HepG2 (cell line): ENCODE results near the gene ZCCHC7. TPM values are rescaled to one million over a fixed set of nuclear protein-coding genes. Genes with fewer than 3 reads are reported as not detected.

Experiments
- ATAC-seq: fragments of 200-7000 bp; cut with Tn5 transposase; 3 replicates; pipeline ENCODE4 v1.9.1; 2020; ENCODE audit warnings: mild to moderate bottlenecking, moderate library complexity
- BruUV-seq: library from RNA; stranded (reverse); fragments of 400-500 nt; replicated peaks from 2 replicates; lab custom pipeline; 2021; lab: Mats Ljungman, UMichigan
- CTCF ChIA-PET: fragments of 300-600 bp; formaldehyde crosslinking; extraction: SDS; loops from one replicate; lab custom pipeline; 2021; ENCODE audit warnings: low total read pairs, inconsistent platforms, low intra/inter-chr PET ratio; lab: Yijun Ruan, JAX
- POLR2A ChIA-PET: fragments of 350-600 bp; sonication (Branson Sonifier 250); formaldehyde crosslinking; loops from one replicate; lab custom pipeline; 2020; ENCODE audit warnings: antibody characterized with exemption, inconsistent platforms; lab: Yijun Ruan, JAX
- DNase-seq: peaks from one replicate; pipeline ENCODE4 v3.0.0-alpha.2; 2015; ENCODE audit warnings: low spot score
- FAIRE-seq: peaks from 3 replicates; lab custom pipeline; 2011; peaks lifted over from hg19 to GRCh38; lab: Jason Lieb, UNC
- H2AFZ ChIP-seq: one replicate; pipeline ENCODE4 v1.6.1; 2011; ENCODE audit warnings: low read length, inconsistent platforms
- H3K27ac ChIP-seq: fragments of 300-600 bp; 3 replicates; pipeline ENCODE4 v1.8.0; 2011; ENCODE audit warnings: mixed run types, mild to moderate bottlenecking, mixed read lengths, low read length, inconsistent platforms; ENCODE audit not compliant: insufficient read depth; ENCODE audit errors: extremely low read length
- H3K27me3 ChIP-seq, 2 experiments: fragments of 200-600 bp in 1 of 2; 2 replicates in 1 of 2; 3 replicates in 1 of 2; pipeline versions ENCODE4 v1.6.0 to v1.8.0; 2011; ENCODE audit warnings: low read length in 2 of 2, mild to moderate bottlenecking in 2 of 2, moderate library complexity in 2 of 2, inconsistent platforms in 1 of 2; ENCODE audit not compliant: insufficient read depth in 2 of 2, control insufficient read depth in 1 of 2
- H3K36me3 ChIP-seq, 2 experiments: fragments of 200-600 bp in 1 of 2; replicated peaks in 1 of 2; 2 replicates in 1 of 2; 3 replicates in 1 of 2; pipeline versions ENCODE4 v1.5.1 to v1.8.0; 2011; ENCODE audit warnings: low read length in 2 of 2, inconsistent platforms in 1 of 2; ENCODE audit not compliant: insufficient read depth in 2 of 2, control insufficient read depth in 1 of 2
- H3K4me1 ChIP-seq: 2 replicates; pipeline ENCODE4 v1.5.1; 2012; ENCODE audit warnings: low read length, inconsistent platforms; ENCODE audit not compliant: insufficient read depth
- H3K4me2 ChIP-seq: 2 replicates; pipeline ENCODE4 v1.6.0; 2011; ENCODE audit warnings: low read depth, low read length, inconsistent platforms
- H3K4me3 ChIP-seq, 3 experiments: fragments of 200-600 bp in 1 of 3; sonication (generic), shearing (Covaris generic) in 1 of 3; replicated peaks in 1 of 3; 2 replicates each; pipeline ENCODE4 v1.5.1; 2011 to 2016; ENCODE audit warnings: low read length in 3 of 3, inconsistent platforms in 2 of 3, low read depth in 2 of 3, mild to moderate bottlenecking in 2 of 3, control low read depth in 1 of 3, mixed read lengths in 1 of 3; ENCODE audit not compliant: insufficient read depth in 1 of 3
- H3K79me2 ChIP-seq: one replicate; pipeline ENCODE4 v1.6.1; 2011; ENCODE audit warnings: low read length, inconsistent platforms; ENCODE audit not compliant: insufficient read depth
- H3K9ac ChIP-seq: 2 replicates; pipeline ENCODE4 v1.6.0; 2011; ENCODE audit warnings: mild to moderate bottlenecking, low read depth, low read length, inconsistent platforms; ENCODE audit not compliant: insufficient read depth
- H3K9me3 ChIP-seq: 2 replicates; pipeline ENCODE4 v1.5.1; 2012; ENCODE audit warnings: mild to moderate bottlenecking, low read length
- H4K20me1 ChIP-seq: 2 replicates; pipeline ENCODE4 v1.6.0; 2011; ENCODE audit warnings: inconsistent platforms, mild to moderate bottlenecking, low read length, moderate library complexity; ENCODE audit not compliant: insufficient read depth
- BHLHE40 ChIP-seq: IDR thresholded peaks from 2 replicates; pipeline ENCODE4 v1.6.1; 2011; ENCODE audit warnings: low read length, improper control_type of control experiment
- CBX2 ChIP-seq, 2 experiments: fragments of 200-600 bp in 1 of 2; sonication (generic); formaldehyde crosslinking in 1 of 2; IDR thresholded peaks; 2 replicates each; pipeline versions ENCODE4 v1.7.0 to v1.8.1; 2018 to 2022; ENCODE audit warnings: low read depth in 2 of 2, low read length in 1 of 2, mild to moderate bottlenecking in 1 of 2, missing genetic modification reagents in 1 of 2
- DDIT3 ChIP-seq: sonication (generic); formaldehyde crosslinking; IDR thresholded peaks from 2 replicates; pipeline ENCODE4 v1.4.0; 2020; ENCODE audit warnings: mild to moderate bottlenecking, missing genetic modification reagents
- FOXA3 ChIP-seq: IDR thresholded peaks from 2 replicates; pipeline ENCODE4 v1.6.1; 2016; ENCODE audit warnings: missing genetic modification reagents, missing compliant biosample characterization
- NFAT5 ChIP-seq: sonication (generic); formaldehyde crosslinking; IDR thresholded peaks from 2 replicates; pipeline ENCODE4 v1.4.0; 2020; ENCODE audit warnings: missing genetic modification reagents
- NFIB ChIP-seq: sonication (generic); formaldehyde crosslinking; IDR thresholded peaks from 2 replicates; pipeline ENCODE4 v1.9.0; 2021; ENCODE audit warnings: missing genetic modification reagents, mild to moderate bottlenecking, borderline replicate concordance
- SAP130 ChIP-seq: IDR thresholded peaks from 2 replicates; pipeline ENCODE4 v1.6.1; 2016; ENCODE audit warnings: low read depth
- ZNF329 ChIP-seq: sonication (generic); formaldehyde crosslinking; IDR thresholded peaks from 2 replicates; pipeline ENCODE4 v1.9.0; 2021; ENCODE audit warnings: low read depth, mild to moderate bottlenecking, missing genetic modification reagents
- ZNF331 ChIP-seq: sonication (generic); formaldehyde crosslinking; IDR thresholded peaks from 2 replicates; pipeline ENCODE4 v1.4.0; 2020; ENCODE audit warnings: missing genetic modification reagents
- ZNF580 ChIP-seq: IDR thresholded peaks from 2 replicates; pipeline ENCODE4 v1.6.1; 2016; ENCODE audit warnings: low read depth, borderline replicate concordance
- ZNF777 ChIP-seq: sonication (generic); formaldehyde crosslinking; IDR thresholded peaks from 2 replicates; pipeline ENCODE4 v1.4.0; 2020; ENCODE audit warnings: missing genetic modification reagents
- WGBS: methylation state at CpG from one replicate; pipeline ENCODE4 v1.1.6; 2017; ENCODE audit warnings: low lambda C conversion rate; 5-methylcytosine and 5-hydroxymethylcytosine counted together
- in situ Hi-C: cut with HindIII; loops from 2 replicates; pipeline ENCODE4 v1.10.0; 2017; ENCODE audit warnings: low pct_unique_long_range_greater_than_20kb; ENCODE audit not compliant: extremely low pct_ligation_motif_present
- intact Hi-C: fragments of 100-400 bp; cut with micrococcal nuclease; formaldehyde crosslinking; loops from one replicate; pipeline ENCODE4 v1.10.0; 2022; ENCODE audit not compliant: unreplicated experiment
- polyA plus RNA-seq, 8 experiments: library from polyadenylated mRNA; depleted of rRNA in 3 of 8; stranded (reverse) in 7 of 8; unstranded in 1 of 8; fragments of >200 nt; fragmentation: Illumina TruSeq in 4 of 8; extraction: Trizol in 4 of 8; gene quantifications; 2 replicates each; pipeline versions ENCODE4 v1.2.1 to v1.2.3, GENCODE V29; 2011 to 2016; ENCODE audit warnings: low read depth in 4 of 8, missing spikeins in 1 of 8, mixed read lengths in 1 of 8; ENCODE audit not compliant: insufficient read depth in 1 of 8
- total RNA-seq, 5 experiments: library from RNA; depleted of rRNA; stranded (reverse); fragments of >200 nt; fragmentation: Illumina TruSeq; extraction: Trizol; gene quantifications; 2 replicates each; pipeline ENCODE4 v1.2.3, GENCODE V29; 2016; ENCODE audit warnings: low read depth in 1 of 5

Gene ZCCHC7
- total and polyA plus RNA-seq, 2 of the 13 experiments (the other 11 are each of a cell fraction or from before 2014, with no cell fraction given) = 13.6 to 19.3 TPM

GRCh38 chr9:37229455-37229854, 109.1 kb downstream of the ZCCHC7 start (continued):
- TF ChIP-seq ZNF329 (no peak), NFIB (CRISPR knock-in tag) (no peak), NFAT5 (no peak), DDIT3 (CRISPR knock-in tag) (no peak), ZNF777 (CRISPR knock-in tag) (no peak), BHLHE40 (no peak)

- in situ Hi-C loops (no loop called here), intact Hi-C loops (no loop called here)
- DNase-seq (no peak), ATAC-seq (no peak), FAIRE-seq (no peak)
- no peaks in the 10 kb centered on the region for H3K4me1 ChIP-seq
- WGBS = 83% methylated on average over 4 of the region's 4 CpGs
- H3K27me3 ChIP-seq = no peaks in the 10 kb centered on the region
- TF ChIP-seq CBX2 (IDR thresholded peaks at IDR 0.05; ENCODE audit: low read depth, low read length) (no peak), CBX2 (CRISPR knock-in tag; IDR thresholded peaks at IDR 0.05; ENCODE audit: low read depth) (no peak), FOXA3 (CRISPR knock-in tag) (no peak), ZNF331 (CRISPR knock-in tag) (no peak), SAP130 (CRISPR knock-in tag) (no peak), ZNF580 (CRISPR knock-in tag) (no peak)
- no TSS peak for BruUV-seq
- H3K79me2 ChIP-seq = no peaks in the 10 kb centered on the region
- H3K9me3 ChIP-seq = no peaks in the 10 kb centered on the region
- no peaks in the 10 kb centered on the region for H3K36me3 ChIP-seq
- H2AFZ ChIP-seq = no peak overlapping the region
- H4K20me1 ChIP-seq = no peaks in the 10 kb centered on the region
- H3K27ac ChIP-seq = no peak overlapping the region
- POLR2A ChIA-PET = interaction anchor here (0.9 kb wide), 1 partner anchor 9 kb away, joined by 3 read pairs; no protein-coding TSS in a partner anchor
- H3K4me2 ChIP-seq = no peak overlapping the region
- no peak overlapping the region for H3K9ac ChIP-seq
- CTCF ChIA-PET = no interaction called here
- no peak overlapping the region for H3K4me3 ChIP-seq
Observed at GRCh38 chr9:37229882-37230482, 109.6 kb downstream of the ZCCHC7 start.
